Measurements from ENCODE around the gene COL23A1. TPM values are rescaled to one million over a fixed set of nuclear protein-coding genes. Genes with fewer than 3 reads are reported as not detected.

Gene COL23A1
- polyA plus RNA-seq, 1 donor (not counting 4 experiments of a cell fraction or from before 2014, with no cell fraction given), result not detected

- dilution Hi-C loops (cut with MboI; ENCODE audit: extremely low pct_ligation_motif_present, low sequenced_read_pairs), result no loop called here
- no peak for TF ChIP-seq EZH2 (IDR thresholded peaks at IDR 0.05; ENCODE audit: low read length)
- TF ChIP-seq CTCF (optimal IDR thresholded peaks at IDR 0.05 in 1 of 3, IDR thresholded peaks at IDR 0.05 in 1 of 3, conservative IDR thresholded peaks at IDR 0.05 in 1 of 3; ENCODE audit: extremely low read depth in 1 of 3, insufficient read depth in 2 of 3, low read length in 3 of 3), result no peak
- Histone ChIP-seq H3K4me2 (ENCODE audit: control insufficient read depth, extremely low read depth, insufficient read depth, low read depth, low read length) (no peak overlapping the region), H3K27ac (ENCODE audit: control insufficient read depth, insufficient read depth, low read length) (no peak overlapping the region), H3K36me3 (ENCODE audit: control insufficient read depth in 2 of 2, extremely low read depth in 1 of 2, insufficient read depth in 2 of 2, low read length in 2 of 2) (no peaks in the 10 kb centered on the region), H3K4me3 (ENCODE audit: control insufficient read depth in 2 of 3, extremely low read depth in 1 of 3, insufficient read depth in 2 of 3, low read depth in 1 of 3, low read length in 3 of 3) (no peak overlapping the region), H3K9ac (ENCODE audit: control insufficient read depth, extremely low read depth, insufficient read depth, low read length) (no peak overlapping the region), H4K20me1 (ENCODE audit: control insufficient read depth, extremely low read depth, insufficient read depth, low read length) (no peaks in the 10 kb centered on the region), H3K9me3 (ENCODE audit: control insufficient read depth, low read depth, low read length) (no peaks in the 10 kb centered on the region), H2AFZ (ENCODE audit: control insufficient read depth, low read length) (no peak overlapping the region), H3K79me2 (ENCODE audit: control insufficient read depth, insufficient read depth, low read length) (no peaks in the 10 kb centered on the region), H3K27me3 (ENCODE audit: control insufficient read depth, extremely low read depth, insufficient read depth, low read length) (peaks cover 5% of the 10 kb centered on the region), H3K9me1 (ENCODE audit: control insufficient read depth, extremely low read depth, insufficient read depth, low read length) (no peaks in the 10 kb centered on the region), H3K4me1 (ENCODE audit: control insufficient read depth, extremely low read depth, insufficient read depth, low read length) (no peaks in the 10 kb centered on the region)
- DNase-seq (ENCODE audit: low read depth, low spot score) (no peak), FAIRE-seq (no peak)
These were observed 238.8 kb downstream of the COL23A1 start for GRCh38 chr5:178351221-178352034.

- Histone ChIP-seq H3K27ac (ENCODE audit: control insufficient read depth, insufficient read depth, low read length) (no peak overlapping the region), H4K20me1 (ENCODE audit: control insufficient read depth, extremely low read depth, insufficient read depth, low read length) (no peaks in the 10 kb centered on the region), H3K27me3 (ENCODE audit: control insufficient read depth, extremely low read depth, insufficient read depth, low read length) (no peaks in the 10 kb centered on the region), H3K36me3 (ENCODE audit: control insufficient read depth in 2 of 2, extremely low read depth in 1 of 2, insufficient read depth in 2 of 2, low read length in 2 of 2) (no peaks in the 10 kb centered on the region), H3K9ac (ENCODE audit: control insufficient read depth, extremely low read depth, insufficient read depth, low read length) (no peak overlapping the region), H3K79me2 (ENCODE audit: control insufficient read depth, insufficient read depth, low read length) (no peaks in the 10 kb centered on the region), H3K4me1 (ENCODE audit: control insufficient read depth, extremely low read depth, insufficient read depth, low read length) (no peaks in the 10 kb centered on the region), H3K9me3 (ENCODE audit: control insufficient read depth, low read depth, low read length) (no peaks in the 10 kb centered on the region), H3K4me2 (ENCODE audit: control insufficient read depth, extremely low read depth, insufficient read depth, low read depth, low read length) (no peak overlapping the region), H2AFZ (ENCODE audit: control insufficient read depth, low read length) (no peak overlapping the region), H3K4me3 (ENCODE audit: control insufficient read depth in 2 of 3, extremely low read depth in 1 of 3, insufficient read depth in 2 of 3, low read depth in 1 of 3, low read length in 3 of 3) (no peak overlapping the region), H3K9me1 (ENCODE audit: control insufficient read depth, extremely low read depth, insufficient read depth, low read length) (no peaks in the 10 kb centered on the region)
- TF ChIP-seq CTCF (optimal IDR thresholded peaks at IDR 0.05 in 1 of 3, IDR thresholded peaks at IDR 0.05 in 1 of 3, conservative IDR thresholded peaks at IDR 0.05 in 1 of 3; ENCODE audit: extremely low read depth in 1 of 3, insufficient read depth in 2 of 3, low read length in 3 of 3) (no peak), EZH2 (IDR thresholded peaks at IDR 0.05; ENCODE audit: low read length) (no peak)
- dilution Hi-C loops (cut with MboI; ENCODE audit: extremely low pct_ligation_motif_present, low sequenced_read_pairs), result no loop called here
- DNase-seq (ENCODE audit: low read depth, low spot score) (no peak), FAIRE-seq (no peak)
These were observed 239.6 kb downstream of the COL23A1 start for GRCh38 chr5:178350361-178351220.
